Measurements from ENCODE around the gene RPS2.

RPS2 gene

DNA sequence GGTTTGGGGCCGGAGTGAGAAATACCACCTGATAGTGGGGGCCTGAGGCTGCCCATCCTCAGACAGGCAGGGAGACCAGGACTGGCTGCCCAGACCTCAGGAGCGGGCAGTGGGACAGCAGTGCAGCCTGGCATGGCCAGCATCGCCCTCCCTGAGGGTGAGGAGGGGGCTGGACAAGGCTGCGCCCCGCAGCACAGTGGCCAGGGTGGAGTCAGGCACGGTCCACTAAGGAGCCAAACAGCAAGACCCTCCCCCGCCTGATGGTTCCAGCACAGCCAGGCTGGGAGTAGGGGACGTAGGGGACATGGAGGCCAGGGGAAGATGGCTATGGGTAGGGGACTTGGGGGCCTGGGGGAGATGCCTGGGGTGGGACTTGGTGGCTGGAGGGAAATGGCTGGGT lies 41.7 kb upstream of the RPS2 start:
- peaks cover 13% of the 10 kb centered on the region for H3K79me2 ChIP-seq (ENCODE audit: control insufficient read depth, insufficient read depth, low read length, poor library complexity)
- peaks cover 30 to 32% of the 10 kb centered on the region in 2 experiments for H3K36me3 ChIP-seq (ENCODE audit: control insufficient read depth in 1 of 2, insufficient read depth in 2 of 2, low read length in 2 of 2)
- peaks cover 1% of the 10 kb centered on the region for H3K9me3 ChIP-seq (ENCODE audit: insufficient read depth, low read depth, low read length)
- H4K8ac ChIP-seq (ENCODE audit: low read depth, low read length): no peak overlapping the region
- no peak overlapping the region for H2BK12ac ChIP-seq (ENCODE audit: low read length)
- no peak overlapping the region for H3K4me2 ChIP-seq (ENCODE audit: low read length)
- no peak overlapping the region for H2AFZ ChIP-seq (ENCODE audit: insufficient read depth, low read length, poor library complexity)
- WGBS (ENCODE audit: extremely low coverage, insufficient coverage, insufficient read length): no CpG with 5 or more reads among the region's 8 CpGs
- H3K79me1 ChIP-seq (ENCODE audit: low read length): peaks cover 7% of the 10 kb centered on the region
- no peak overlapping the region for H2AK5ac ChIP-seq (ENCODE audit: low read length)
- DNase-seq: no peak
- H2BK5ac ChIP-seq (ENCODE audit: low read depth, low read length, poor library complexity): no peak overlapping the region
- H3K4me3 ChIP-seq (ENCODE audit: low read depth, low read length): no peak overlapping the region
- peak overlapping the region; percentile 15 for H3K18ac ChIP-seq (ENCODE audit: low read length)
- no peaks in the 10 kb centered on the region for H3K27me3 ChIP-seq (ENCODE audit: insufficient read depth, low read length)
- H3K9ac ChIP-seq (ENCODE audit: low read length): no peak overlapping the region
- no peak overlapping the region for H3K23ac ChIP-seq (ENCODE audit: low read length)
- H3K4ac ChIP-seq (ENCODE audit: low read depth, low read length): peak overlapping the region; percentile 41
- no peak overlapping the region for H4K12ac ChIP-seq (ENCODE audit: low read depth, low read length)
- H3K27ac ChIP-seq (ENCODE audit: low read depth, low read length): no peak overlapping the region
- H3K14ac ChIP-seq (ENCODE audit: low read length): no peak overlapping the region
- no peak overlapping the region for H2BK120ac ChIP-seq (ENCODE audit: insufficient read depth, low read length, poor library complexity)
- peaks cover 13 to 26% of the 10 kb centered on the region in 2 experiments for H3K4me1 ChIP-seq (ENCODE audit: control insufficient read depth in 1 of 2, insufficient read depth in 2 of 2, low read length in 2 of 2)
- H4K91ac ChIP-seq (ENCODE audit: low read depth, low read length): no peak overlapping the region

GRCh38 chr16:2005646-2006045 lies 41.0 kb upstream of the RPS2 start:
- no peak overlapping the region for H3K9ac ChIP-seq (ENCODE audit: low read length)
- H2BK5ac ChIP-seq (ENCODE audit: low read depth, low read length, poor library complexity): no peak overlapping the region
- no peak overlapping the region for H3K4me3 ChIP-seq (ENCODE audit: low read depth, low read length)
- no peak overlapping the region for H3K18ac ChIP-seq (ENCODE audit: low read length)
- no peaks in the 10 kb centered on the region for H3K27me3 ChIP-seq (ENCODE audit: insufficient read depth, low read length)
- H4K8ac ChIP-seq (ENCODE audit: low read depth, low read length): no peak overlapping the region
- no CpG with 5 or more reads among the region's 21 CpGs for WGBS (ENCODE audit: extremely low coverage, insufficient coverage, insufficient read length)
- H3K4me2 ChIP-seq (ENCODE audit: low read length): no peak overlapping the region
- peaks cover 7% of the 10 kb centered on the region for H3K79me1 ChIP-seq (ENCODE audit: low read length)
- H3K27ac ChIP-seq (ENCODE audit: low read depth, low read length): no peak overlapping the region
- H2BK120ac ChIP-seq (ENCODE audit: insufficient read depth, low read length, poor library complexity): no peak overlapping the region
- peaks cover 13 to 25% of the 10 kb centered on the region in 2 experiments for H3K4me1 ChIP-seq (ENCODE audit: control insufficient read depth in 1 of 2, insufficient read depth in 2 of 2, low read length in 2 of 2)
- no peak overlapping the region for H4K91ac ChIP-seq (ENCODE audit: low read depth, low read length)
- peaks cover 13% of the 10 kb centered on the region for H3K79me2 ChIP-seq (ENCODE audit: control insufficient read depth, insufficient read depth, low read length, poor library complexity)
- H4K12ac ChIP-seq (ENCODE audit: low read depth, low read length): no peak overlapping the region
- H3K14ac ChIP-seq (ENCODE audit: low read length): no peak overlapping the region
- H2AFZ ChIP-seq (ENCODE audit: insufficient read depth, low read length, poor library complexity): no peak overlapping the region
- no peak overlapping the region for H2AK5ac ChIP-seq (ENCODE audit: low read length)
- no peak overlapping the region for H2BK12ac ChIP-seq (ENCODE audit: low read length)
- H3K23ac ChIP-seq (ENCODE audit: low read length): no peak overlapping the region
- no peak overlapping the region for H3K4ac ChIP-seq (ENCODE audit: low read depth, low read length)
- peaks cover 36 to 39% of the 10 kb centered on the region in 2 experiments for H3K36me3 ChIP-seq (ENCODE audit: control insufficient read depth in 1 of 2, insufficient read depth in 2 of 2, low read length in 2 of 2)
- DNase-seq: no peak
- peaks cover 1% of the 10 kb centered on the region for H3K9me3 ChIP-seq (ENCODE audit: insufficient read depth, low read depth, low read length)

DNA sequence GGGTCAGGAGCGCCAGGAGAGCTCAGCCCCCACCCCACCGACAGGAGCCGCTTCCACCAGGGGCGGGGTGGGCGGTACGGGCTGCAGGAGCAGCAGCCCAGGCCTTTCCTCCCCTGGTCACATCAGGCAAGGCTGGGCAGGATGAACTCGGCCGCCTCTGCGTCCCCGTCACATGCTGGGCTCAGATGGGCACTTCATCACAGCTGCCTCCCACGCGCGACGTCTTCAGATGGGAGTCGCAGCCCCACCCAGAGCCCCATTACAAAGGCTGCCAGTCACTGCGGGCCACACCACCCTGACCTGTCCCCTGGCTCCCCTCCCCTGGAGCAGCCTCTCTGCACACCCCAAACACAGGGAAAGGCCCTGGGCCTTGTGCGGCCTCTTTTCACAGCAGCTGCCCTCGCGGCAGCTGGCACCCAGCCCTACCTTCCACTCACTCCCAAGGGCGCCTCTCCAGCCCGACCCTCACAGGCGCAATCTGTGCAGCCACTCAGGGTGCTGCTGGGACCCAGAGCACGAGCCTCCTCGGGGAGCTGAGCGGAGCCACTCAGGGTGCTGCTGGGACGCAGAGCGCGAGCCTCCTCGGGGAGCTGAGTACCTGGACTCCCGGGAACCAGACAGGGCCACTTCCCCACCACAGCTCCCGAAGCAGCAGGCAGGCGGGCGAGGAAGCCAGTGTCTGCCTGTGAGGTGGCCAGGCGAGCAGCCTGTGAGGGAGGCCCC lies 40.3 kb upstream of the RPS2 start:
- Histone ChIP-seq H2BK5ac (ENCODE audit: low read depth, low read length, poor library complexity) (no peak overlapping the region), H3K23ac (ENCODE audit: low read length) (no peak overlapping the region), H4K91ac (ENCODE audit: low read depth, low read length) (no peak overlapping the region)

DNA sequence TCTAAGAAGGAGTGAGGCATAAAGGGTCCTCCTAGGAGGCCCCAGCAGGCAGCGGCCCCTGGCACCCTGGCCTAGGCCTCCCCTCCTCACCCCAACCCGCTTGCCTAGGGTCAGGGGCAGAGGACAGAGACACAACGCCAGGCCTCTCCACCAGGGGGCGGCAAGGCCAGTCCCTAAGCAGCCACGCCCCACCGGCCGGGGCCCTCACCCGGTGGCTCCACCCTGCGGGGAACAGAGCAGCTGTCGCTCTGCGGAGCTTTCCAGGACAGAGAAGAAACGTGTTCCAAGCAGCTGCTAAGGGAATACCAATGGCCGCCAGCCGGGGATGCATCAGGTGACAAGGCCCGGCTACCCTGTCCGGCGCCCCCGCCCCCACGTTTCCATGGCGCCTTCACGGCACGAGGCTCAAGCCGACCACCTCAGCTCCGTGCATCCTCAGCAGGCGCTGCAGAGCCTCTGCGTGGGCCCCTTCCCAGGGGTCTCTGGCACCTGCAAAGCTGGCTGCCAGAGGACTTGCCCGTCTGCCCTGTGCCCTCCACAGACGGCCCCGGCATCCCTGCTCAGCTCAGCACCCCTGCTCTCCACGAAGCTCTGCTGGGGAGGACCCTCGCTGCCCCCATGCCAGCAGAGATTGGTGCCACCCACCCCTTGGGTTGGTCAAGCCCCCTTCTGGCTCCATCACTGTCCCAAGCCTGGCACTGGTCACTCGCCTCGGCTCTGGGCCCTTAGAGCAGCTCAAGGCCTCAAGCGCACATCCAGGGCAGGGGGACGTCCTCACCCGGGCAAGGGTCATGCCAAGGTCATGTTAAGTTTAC lies 39.4 kb upstream of the RPS2 start:
- H3K36me3 ChIP-seq (ENCODE audit: control insufficient read depth in 1 of 2, insufficient read depth in 2 of 2, low read length in 2 of 2): peaks cover 51 to 54% of the 10 kb centered on the region in 2 experiments
- H4K12ac ChIP-seq (ENCODE audit: low read depth, low read length): no peak overlapping the region
- WGBS (ENCODE audit: extremely low coverage, insufficient coverage, insufficient read length): no CpG with 5 or more reads among the region's 36 CpGs
- H3K79me1 ChIP-seq (ENCODE audit: low read length): no peaks in the 10 kb centered on the region
- no peak overlapping the region for H2AFZ ChIP-seq (ENCODE audit: insufficient read depth, low read length, poor library complexity)
- no peak overlapping the region for H3K18ac ChIP-seq (ENCODE audit: low read length)
- H3K4me1 ChIP-seq (ENCODE audit: control insufficient read depth in 1 of 2, insufficient read depth in 2 of 2, low read length in 2 of 2): peaks cover 8 to 20% of the 10 kb centered on the region in 2 experiments
- no peak overlapping the region for H2BK12ac ChIP-seq (ENCODE audit: low read length)
- no peak overlapping the region for H2AK5ac ChIP-seq (ENCODE audit: low read length)
- DNase-seq: peak; percentile 90 to 91
- peak overlapping the region; percentile 7 for H4K8ac ChIP-seq (ENCODE audit: low read depth, low read length)
- no peak overlapping the region for H2BK5ac ChIP-seq (ENCODE audit: low read depth, low read length, poor library complexity)
- peaks cover 1% of the 10 kb centered on the region for H3K9me3 ChIP-seq (ENCODE audit: insufficient read depth, low read depth, low read length)
- H3K79me2 ChIP-seq (ENCODE audit: control insufficient read depth, insufficient read depth, low read length, poor library complexity): peaks cover 6% of the 10 kb centered on the region
- H3K9ac ChIP-seq (ENCODE audit: low read length): no peak overlapping the region
- no peak overlapping the region for H3K23ac ChIP-seq (ENCODE audit: low read length)
- no peak overlapping the region for H3K4me3 ChIP-seq (ENCODE audit: low read depth, low read length)
- H3K27me3 ChIP-seq (ENCODE audit: insufficient read depth, low read length): no peaks in the 10 kb centered on the region
- H3K4ac ChIP-seq (ENCODE audit: low read depth, low read length): no peak overlapping the region
- H3K14ac ChIP-seq (ENCODE audit: low read length): no peak overlapping the region
- no peak overlapping the region for H3K27ac ChIP-seq (ENCODE audit: low read depth, low read length)
- H4K91ac ChIP-seq (ENCODE audit: low read depth, low read length): no peak overlapping the region
- peak overlapping the region; percentile 25 for H3K4me2 ChIP-seq (ENCODE audit: low read length)
- H2BK120ac ChIP-seq (ENCODE audit: insufficient read depth, low read length, poor library complexity): no peak overlapping the region

More for the DNA sequence above, 40.3 kb upstream of the RPS2 start:
- Histone ChIP-seq H3K79me1 (ENCODE audit: low read length) (peaks cover 7% of the 10 kb centered on the region), H3K4ac (ENCODE audit: low read depth, low read length) (no peak overlapping the region), H3K4me3 (ENCODE audit: low read depth, low read length) (no peak overlapping the region), H3K14ac (ENCODE audit: low read length) (no peak overlapping the region), H3K36me3 (ENCODE audit: control insufficient read depth in 1 of 2, insufficient read depth in 2 of 2, low read length in 2 of 2) (peaks cover 42 to 45% of the 10 kb centered on the region in 2 experiments), H2BK120ac (ENCODE audit: insufficient read depth, low read length, poor library complexity) (no peak overlapping the region), H3K79me2 (ENCODE audit: control insufficient read depth, insufficient read depth, low read length, poor library complexity) (peaks cover 13% of the 10 kb centered on the region), H3K4me1 (ENCODE audit: control insufficient read depth in 1 of 2, insufficient read depth in 2 of 2, low read length in 2 of 2) (peaks cover 8 to 20% of the 10 kb centered on the region in 2 experiments), H3K27ac (ENCODE audit: low read depth, low read length) (no peak overlapping the region), H4K8ac (ENCODE audit: low read depth, low read length) (no peak overlapping the region), H3K9ac (ENCODE audit: low read length) (no peak overlapping the region), H3K27me3 (ENCODE audit: insufficient read depth, low read length) (no peaks in the 10 kb centered on the region), H2AFZ (ENCODE audit: insufficient read depth, low read length, poor library complexity) (no peak overlapping the region), H2AK5ac (ENCODE audit: low read length) (no peak overlapping the region), H4K12ac (ENCODE audit: low read depth, low read length) (no peak overlapping the region), H3K9me3 (ENCODE audit: insufficient read depth, low read depth, low read length) (peaks cover 1% of the 10 kb centered on the region), H3K4me2 (ENCODE audit: low read length) (no peak overlapping the region), H2BK12ac (ENCODE audit: low read length) (no peak overlapping the region), H3K18ac (ENCODE audit: low read length) (no peak overlapping the region)
- no CpG with 5 or more reads among the region's 34 CpGs for WGBS (ENCODE audit: extremely low coverage, insufficient coverage, insufficient read length)
- no peak for DNase-seq

Data from trophoblast cell (in vitro differentiated cells and primary cell).